Fibroblast of villous mesenchyme (primary cell): ENCODE data around the gene LDHB. TPM values are rescaled to one million over a fixed set of nuclear protein-coding genes. Genes with fewer than 3 reads are reported as not detected.

ENCODE experiments used
- DNase-seq: peaks from one replicate; pipeline ENCODE4 v3.0.0-alpha.2; 2010; ENCODE audit warnings: low read depth
- H3K4me3 ChIP-seq: 2 replicates; pipeline ENCODE4 v1.5.1; 2011; ENCODE audit warnings: low read depth, mild to moderate bottlenecking, low read length
- CTCF ChIP-seq: IDR thresholded peaks from 2 replicates; pipeline ENCODE4 v1.5.1; 2012; ENCODE audit warnings: low read depth, mild to moderate bottlenecking, low read length; ENCODE audit not compliant: insufficient read depth
- total RNA-seq: library from RNA; depleted of rRNA; stranded (reverse); fragments of >200 nt; gene quantifications from 2 replicates; pipeline ENCODE4 v1.2.3, GENCODE V29; 2012

Gene LDHB
- total RNA-seq, 1 donor = 613 TPM

DNA sequence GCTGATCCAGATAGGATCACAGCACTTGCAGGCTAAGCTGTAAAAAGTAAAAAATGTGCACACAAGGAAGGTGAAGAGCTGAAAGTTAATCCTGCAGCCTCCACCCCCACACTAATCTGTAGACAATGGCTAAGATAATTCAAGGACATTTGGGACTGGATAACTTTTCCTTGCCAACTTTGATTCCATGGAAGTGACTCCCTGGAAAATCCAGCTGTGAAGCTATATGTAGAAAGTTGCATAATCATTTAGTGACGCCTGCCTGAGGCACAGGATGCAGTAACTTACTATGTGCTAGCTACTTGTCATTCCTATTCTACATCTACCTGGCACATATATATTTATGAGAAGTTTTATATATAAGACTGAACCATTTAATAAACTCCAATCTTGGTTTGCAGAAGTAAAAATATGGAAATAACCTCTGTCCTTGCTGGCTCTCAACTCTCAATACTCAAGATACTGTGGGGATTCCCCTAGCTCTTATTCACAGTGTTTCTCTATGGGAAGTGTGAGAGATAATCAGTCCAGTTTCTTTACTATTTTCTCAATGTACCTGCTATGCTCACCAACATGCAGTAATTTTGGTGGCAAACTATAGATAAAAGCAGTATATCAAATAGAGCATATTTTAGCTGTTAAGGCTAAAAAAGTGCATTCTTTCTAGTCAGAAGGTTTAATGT is 14.8 kb downstream of the LDHB start:
- DNase-seq = peak; percentile 52
- no peak overlapping the region for H3K4me3 ChIP-seq
- no peak for TF ChIP-seq CTCF

DNA sequence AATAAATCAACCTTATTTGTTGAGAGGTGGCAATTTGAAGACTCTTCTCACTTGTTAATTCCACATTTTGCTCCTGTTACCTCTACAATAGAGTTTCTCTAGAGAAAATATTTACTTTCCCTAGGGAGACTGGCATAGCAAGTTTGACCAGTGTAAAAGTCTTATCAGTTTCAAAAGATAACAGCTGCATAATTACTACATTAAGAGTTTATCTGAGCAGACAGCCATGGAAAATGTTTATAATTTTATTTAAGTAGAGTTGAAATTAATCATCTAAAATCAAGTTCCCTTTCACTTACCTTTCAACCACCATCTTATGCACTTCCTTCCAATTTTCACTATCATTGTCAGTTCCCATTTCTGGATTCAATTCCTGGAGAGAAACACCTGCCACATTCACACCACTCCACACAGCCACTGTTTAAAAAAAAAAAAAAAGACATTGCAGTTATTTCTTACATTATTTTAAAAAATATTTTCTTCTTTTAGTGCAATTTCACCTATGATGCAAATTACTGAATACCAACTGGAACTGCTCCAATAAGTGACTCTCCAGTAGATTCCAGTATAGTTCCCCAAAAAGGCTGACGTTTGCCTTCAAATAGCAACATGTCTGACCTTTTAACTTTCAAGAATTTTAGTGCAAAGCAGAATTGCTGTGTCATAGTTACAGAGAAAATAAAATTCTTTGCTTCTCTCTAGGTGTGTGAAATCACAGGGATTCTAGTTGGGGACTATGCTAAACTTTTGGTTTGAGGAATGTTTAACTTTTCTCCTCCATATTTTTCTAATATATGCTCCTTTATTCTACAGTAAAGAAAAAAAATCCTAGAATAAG is 19.4 kb downstream of the LDHB start:
- DNase-seq = peak; percentile 48
- H3K4me3 ChIP-seq = no peak overlapping the region
- TF ChIP-seq CTCF = no peak

DNA sequence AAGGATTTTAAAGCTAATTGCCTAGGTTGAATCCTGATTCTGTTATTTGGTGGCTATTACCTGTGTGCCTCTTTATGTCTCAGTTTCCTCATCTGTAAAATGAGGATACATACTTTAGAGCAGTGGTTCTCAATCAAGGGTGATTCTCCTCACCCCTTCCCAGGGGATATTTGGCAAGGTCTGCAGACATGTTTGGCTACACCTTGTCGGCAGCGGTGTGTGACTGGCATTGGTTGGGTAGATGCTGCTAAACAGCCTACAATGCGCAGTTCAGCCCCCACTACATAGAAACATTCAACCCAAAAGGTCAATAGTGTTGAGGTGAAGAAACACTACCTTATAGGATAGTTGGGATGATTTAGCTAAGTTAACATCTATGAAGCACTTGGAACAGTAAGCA is 23.4 kb downstream of the LDHB start:
- H3K4me3 ChIP-seq = no peak overlapping the region
- TF ChIP-seq CTCF = no peak
- no peak for DNase-seq

GRCh38 chr12:21631367-21631766 is 26.3 kb downstream of the LDHB start:
- TF ChIP-seq CTCF = no peak
- no peak for DNase-seq
- no peak overlapping the region for H3K4me3 ChIP-seq

DNA sequence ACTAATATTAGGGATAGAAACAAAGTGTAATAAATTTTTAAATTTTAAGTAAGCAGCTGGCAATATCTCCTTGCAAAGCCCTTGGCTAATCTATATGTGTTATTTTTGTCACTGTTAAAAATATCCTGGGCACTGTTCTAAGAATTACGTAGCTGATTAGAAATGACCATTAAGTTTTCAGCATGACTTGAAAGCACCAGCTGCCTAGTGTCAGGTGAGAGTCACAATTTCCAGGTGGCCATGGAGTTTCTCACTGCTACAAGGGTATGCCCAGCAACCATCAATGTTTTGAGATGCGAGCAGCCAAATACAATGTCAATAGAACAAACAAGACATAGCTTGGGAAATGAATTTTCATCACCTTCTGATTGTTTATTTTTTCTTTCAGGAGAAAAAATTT is 29.7 kb downstream of the LDHB start:
- DNase-seq = no peak
- H3K4me3 ChIP-seq = no peak overlapping the region
- no peak for TF ChIP-seq CTCF

DNA sequence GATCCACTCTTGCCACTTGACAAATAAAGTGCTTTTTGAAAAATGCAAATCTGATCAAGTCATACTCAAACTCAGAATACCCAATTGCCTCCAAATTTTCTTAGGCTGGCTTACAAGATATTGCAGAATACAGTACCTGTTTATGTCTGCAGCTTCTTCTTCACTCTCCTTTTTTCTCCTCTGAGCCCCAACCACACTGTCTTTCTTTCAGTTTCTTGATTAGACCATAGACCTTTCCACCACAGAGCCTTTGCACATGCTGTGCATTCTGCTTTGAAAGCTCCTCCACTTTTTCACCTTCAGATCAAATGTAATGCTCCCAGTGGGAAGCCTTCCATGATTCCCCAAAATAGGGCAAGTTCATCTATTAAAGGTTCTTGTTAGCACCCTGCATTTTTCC is 39.1 kb downstream of the LDHB start:
- no peak overlapping the region for H3K4me3 ChIP-seq
- TF ChIP-seq CTCF = no peak
- no peak for DNase-seq
